Astrocyte (in vitro differentiated cells and primary cell): Measurements from ENCODE around the gene HK3. TPM values are rescaled to one million over a fixed set of nuclear protein-coding genes. Genes with fewer than 3 reads are reported as not detected.
A peak's percentile ranks its signal among the peaks of the same experiment; 100 is the strongest.

ENCODE experiments used
- DNase-seq: peaks from one replicate; pipeline ENCODE4 v3.0.0-alpha.2; 2010; ENCODE audit warnings: low read depth
- FAIRE-seq: peaks from 2 replicates; lab custom pipeline; 2011; peaks lifted over from hg19 to GRCh38; lab: Jason Lieb, UNC
- H2AFZ ChIP-seq: 2 replicates; pipeline ENCODE4 v1.6.0; 2012; ENCODE audit warnings: low read depth, low read length, inconsistent platforms
- H3K27ac ChIP-seq: 2 replicates; pipeline ENCODE4 v1.5.1; 2011; ENCODE audit warnings: low read depth, low read length, inconsistent platforms
- H3K27me3 ChIP-seq: 2 replicates; pipeline ENCODE4 v1.6.0; 2011; ENCODE audit warnings: low read length, inconsistent platforms; ENCODE audit not compliant: insufficient read depth
- H3K36me3 ChIP-seq: 2 replicates; pipeline ENCODE4 v1.5.1; 2011; ENCODE audit warnings: low read length, inconsistent platforms; ENCODE audit not compliant: insufficient read depth
- H3K4me1 ChIP-seq: 2 replicates; pipeline ENCODE4 v1.5.1; 2011; ENCODE audit warnings: low read length, inconsistent platforms; ENCODE audit not compliant: insufficient read depth
- H3K4me2 ChIP-seq: 2 replicates; pipeline ENCODE4 v1.6.0; 2012; ENCODE audit warnings: low read length, inconsistent platforms
- H3K4me3 ChIP-seq: 2 replicates; pipeline ENCODE4 v1.5.1; 2011; ENCODE audit warnings: low read depth, mild to moderate bottlenecking, low read length, inconsistent platforms; ENCODE audit not compliant: insufficient read depth
- H3K79me2 ChIP-seq: 2 replicates; pipeline ENCODE4 v1.6.0; 2012; ENCODE audit warnings: mild to moderate bottlenecking, low read length, inconsistent platforms; ENCODE audit not compliant: insufficient read depth
- H3K9ac ChIP-seq: 2 replicates; pipeline ENCODE4 v1.6.0; 2012; ENCODE audit warnings: mild to moderate bottlenecking, low read length, inconsistent platforms
- H3K9me3 ChIP-seq: 2 replicates; pipeline ENCODE4 v1.5.1; 2012; ENCODE audit warnings: low read depth, mild to moderate bottlenecking, low read length, inconsistent platforms; ENCODE audit not compliant: insufficient read depth
- H4K20me1 ChIP-seq: 2 replicates; pipeline ENCODE4 v1.6.0; 2012; ENCODE audit warnings: low read length, inconsistent platforms; ENCODE audit not compliant: insufficient read depth
- H3K27ac Mint-ChIP-seq: one replicate; pipeline ENCODE4 v1.8.0; 2021; ENCODE audit warnings: mild to moderate bottlenecking, mixed read lengths; ENCODE audit not compliant: unreplicated experiment
- H3K27me3 Mint-ChIP-seq: one replicate; pipeline ENCODE4 v1.8.0; 2021; ENCODE audit warnings: low read depth, mixed read lengths; ENCODE audit not compliant: unreplicated experiment
- H3K36me3 Mint-ChIP-seq: one replicate; pipeline ENCODE4 v1.8.0; 2021; ENCODE audit warnings: low read depth, mixed read lengths; ENCODE audit not compliant: unreplicated experiment
- H3K4me1 Mint-ChIP-seq: one replicate; pipeline ENCODE4 v1.8.0; 2021; ENCODE audit warnings: low read depth, mixed read lengths; ENCODE audit not compliant: unreplicated experiment
- H3K4me3 Mint-ChIP-seq: one replicate; pipeline ENCODE4 v1.8.0; 2021; ENCODE audit warnings: mild to moderate bottlenecking, moderate library complexity, mixed read lengths; ENCODE audit not compliant: unreplicated experiment
- H3K9me3 Mint-ChIP-seq: one replicate; pipeline ENCODE4 v1.8.0; 2021; ENCODE audit warnings: mild to moderate bottlenecking, mixed read lengths; ENCODE audit not compliant: unreplicated experiment
- CTCF ChIP-seq: IDR thresholded peaks from 2 replicates; pipeline ENCODE4 v1.5.1; 2011; ENCODE audit warnings: low read depth, mild to moderate bottlenecking, inconsistent platforms, low read length, moderate library complexity; ENCODE audit not compliant: insufficient read depth
- EZH2 ChIP-seq: IDR thresholded peaks from 2 replicates; pipeline ENCODE4 v1.6.1; 2012; ENCODE audit warnings: mild to moderate bottlenecking, low read length, inconsistent platforms; ENCODE audit not compliant: insufficient read depth
- total RNA-seq: library from RNA; stranded (reverse); gene quantifications from 2 replicates; pipeline ENCODE4 v1.2.1, GENCODE V29; 2021

The HK3 gene
- total RNA-seq, 1 donor from 2014 or later: not detected

DNA sequence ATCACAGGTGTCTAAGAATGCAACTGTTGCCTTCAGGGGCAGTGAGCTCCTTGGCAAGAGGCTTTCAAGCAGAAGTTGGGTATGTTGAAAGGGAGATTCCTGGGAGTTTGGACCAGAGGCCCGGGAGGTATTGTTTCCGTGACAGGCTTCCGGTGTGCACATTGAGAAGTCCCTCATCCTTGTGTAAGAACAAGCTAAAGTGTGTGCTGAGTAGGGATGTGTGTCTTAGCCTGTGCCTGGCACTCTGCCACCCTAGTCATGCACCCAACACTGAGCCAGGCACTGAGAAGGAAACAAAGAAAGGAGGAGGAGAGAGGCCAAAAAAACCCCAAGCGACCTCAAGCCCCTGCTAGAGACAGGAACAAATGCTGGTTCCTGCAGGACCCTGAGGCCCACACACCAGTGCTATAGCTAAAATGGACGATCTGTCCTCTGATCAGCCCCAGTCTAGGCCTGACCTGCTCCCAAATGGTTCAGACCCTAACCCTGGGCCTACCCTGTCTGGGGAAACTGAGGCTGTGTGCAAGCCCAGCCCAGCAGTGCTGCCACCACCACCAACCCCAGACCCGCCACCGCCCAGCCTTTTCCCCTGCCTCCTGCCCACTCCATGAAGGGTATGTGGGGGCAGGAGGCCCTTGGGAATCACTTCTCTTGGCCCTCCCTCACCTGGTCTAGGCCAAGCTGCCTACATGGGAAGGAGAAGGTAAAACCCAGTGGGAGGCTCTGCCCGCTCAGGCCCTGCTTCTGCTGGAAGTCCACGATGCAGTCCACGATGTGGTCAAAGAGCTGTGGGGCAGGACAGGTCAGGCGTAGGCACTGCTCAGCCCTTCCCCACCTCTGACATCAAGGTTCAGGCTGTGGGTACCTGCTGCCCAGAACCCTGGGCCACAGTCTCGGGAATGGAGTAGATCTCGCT lies 12.6 kb downstream of the HK3 start:
- Histone ChIP-seq H3K4me2 (no peak overlapping the region), H3K9ac (no peak overlapping the region), H3K4me3 (no peak overlapping the region), H2AFZ (no peak overlapping the region), H3K27me3 (peaks cover 7% of the 10 kb centered on the region), H3K4me1 (no peaks in the 10 kb centered on the region), H3K27ac (no peak overlapping the region), H3K36me3 (no peaks in the 10 kb centered on the region), H3K9me3 (no peaks in the 10 kb centered on the region), H4K20me1 (no peaks in the 10 kb centered on the region), H3K79me2 (no peaks in the 10 kb centered on the region)
- no peak for DNase-seq
- no peak for FAIRE-seq
- H3K4me3 Mint-ChIP-seq: peak overlapping the region; percentile 21
- TF ChIP-seq CTCF (no peak), EZH2 (no peak)
- no peak overlapping the region for H3K27ac Mint-ChIP-seq
- peaks cover 58% of the 10 kb centered on the region for H3K27me3 Mint-ChIP-seq
- H3K9me3 Mint-ChIP-seq: peaks cover 5% of the 10 kb centered on the region
- peaks cover 14% of the 10 kb centered on the region for H3K4me1 Mint-ChIP-seq
- peaks cover 3% of the 10 kb centered on the region for H3K36me3 Mint-ChIP-seq

DNA sequence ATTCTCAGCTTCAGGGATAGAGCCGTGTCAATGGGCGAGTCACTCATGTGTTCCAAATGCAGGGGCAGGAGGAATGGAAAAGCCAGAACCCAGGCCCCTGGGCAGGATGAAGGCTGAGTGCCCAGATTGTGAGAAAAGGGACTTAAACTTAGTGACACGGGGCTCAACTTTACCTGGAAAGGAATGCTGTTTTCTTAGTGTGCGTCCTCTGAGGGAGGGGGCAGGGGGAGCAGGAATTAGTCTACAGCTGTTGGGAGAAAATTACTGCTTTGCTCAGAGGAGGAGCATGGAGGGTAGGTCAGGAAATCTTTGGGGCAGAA lies 14.6 kb downstream of the HK3 start:
- no peaks in the 10 kb centered on the region for H3K36me3 Mint-ChIP-seq
- no peaks in the 10 kb centered on the region for H3K4me1 ChIP-seq
- no peak for DNase-seq
- peak overlapping the region; percentile 6 for H3K27ac Mint-ChIP-seq
- TF ChIP-seq EZH2: no peak
- TF ChIP-seq CTCF: no peak
- H3K27me3 Mint-ChIP-seq: peaks cover 45% of the 10 kb centered on the region
- H3K27ac ChIP-seq: no peak overlapping the region
- no peaks in the 10 kb centered on the region for H3K9me3 ChIP-seq
- no peaks in the 10 kb centered on the region for H4K20me1 ChIP-seq
- no peaks in the 10 kb centered on the region for H3K36me3 ChIP-seq
- no peak for FAIRE-seq
- H2AFZ ChIP-seq: no peak overlapping the region
- H3K27me3 ChIP-seq: peaks cover 7% of the 10 kb centered on the region
- H3K9me3 Mint-ChIP-seq: no peaks in the 10 kb centered on the region
- H3K4me1 Mint-ChIP-seq: peaks cover 14% of the 10 kb centered on the region
- H3K79me2 ChIP-seq: no peaks in the 10 kb centered on the region
- no peak overlapping the region for H3K4me3 Mint-ChIP-seq
- no peak overlapping the region for H3K9ac ChIP-seq
- H3K4me2 ChIP-seq: no peak overlapping the region
- no peak overlapping the region for H3K4me3 ChIP-seq
